ENCODE measurements around the gene CHAF1A. TPM values are rescaled to one million over a fixed set of nuclear protein-coding genes. Genes with fewer than 3 reads are reported as not detected.
A peak's percentile ranks its signal among the peaks of the same experiment; 100 is the strongest.

Gene CHAF1A
- total and polyA plus RNA-seq, 4 donors = 1.0 to 20.8 (median 2.5) TPM

DNA sequence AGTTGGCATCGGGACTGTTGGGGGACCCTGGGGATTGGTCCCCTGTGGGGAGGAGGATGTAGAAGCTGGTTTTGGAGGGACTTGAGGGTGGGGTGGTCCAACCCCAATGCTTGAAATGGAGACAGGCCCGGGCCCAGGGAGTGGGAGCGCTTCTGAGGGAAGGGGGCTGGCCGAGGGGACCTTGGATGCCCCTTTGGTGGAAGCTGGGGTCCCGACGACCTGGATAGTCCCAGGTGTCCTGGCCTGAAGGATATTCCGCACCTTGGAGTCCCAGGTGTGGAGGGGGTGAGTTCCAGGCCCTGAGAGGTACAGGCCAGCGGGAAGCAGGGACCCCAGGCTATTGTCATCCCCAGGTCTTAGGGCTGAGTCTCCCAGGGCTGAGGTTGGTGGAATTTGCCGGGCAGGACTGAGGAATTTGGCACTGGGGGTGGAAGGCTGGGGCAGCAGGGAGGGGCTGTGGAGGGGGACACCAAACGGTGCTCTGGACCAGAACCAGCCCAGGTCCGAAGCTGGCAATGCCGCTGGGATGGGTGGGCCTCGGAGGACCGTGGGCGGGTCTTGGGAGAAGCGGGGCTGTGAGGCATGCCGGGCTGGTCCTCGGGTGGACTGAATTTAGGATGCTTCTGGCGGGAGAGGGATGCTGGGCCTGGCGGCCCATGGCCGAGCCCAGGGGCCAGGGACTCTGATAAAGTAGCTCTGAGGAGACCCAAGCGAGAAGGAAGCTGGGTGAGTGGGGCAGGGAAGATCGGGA lies 71.5 kb downstream of the CHAF1A start:
- no peak overlapping the region for H3K27ac ChIP-seq (ENCODE audit: low read depth in 1 of 2, low read length in 2 of 2)
- peak; percentile 31 for DNase-seq (ENCODE audit: low spot score)
- peaks cover 4 to 19% (median 12%) of the 10 kb centered on the region in 4 donors for H3K4me1 ChIP-seq (ENCODE audit: control insufficient read depth in 4 of 4, insufficient read depth in 4 of 4, low read length in 3 of 4)
- H3K4me3 ChIP-seq (ENCODE audit: low read depth in 1 of 3, low read length in 3 of 3) = no peak overlapping the region
- H3K9ac ChIP-seq (ENCODE audit: low read depth in 1 of 2, low read length in 2 of 2) = no peak overlapping the region
- no peaks in the 10 kb centered on the region for H3K27me3 ChIP-seq (ENCODE audit: control insufficient read depth in 4 of 4, insufficient read depth in 4 of 4, low read length in 3 of 4)
- no peak for TF ChIP-seq JUND (IDR thresholded peaks at IDR 0.05)
- TF ChIP-seq FOXA2 (IDR thresholded peaks at IDR 0.05) = no peak
- TF ChIP-seq YY1 (IDR thresholded peaks at IDR 0.05) = no peak
- TF ChIP-seq SP1 (IDR thresholded peaks at IDR 0.05) = no peak
- TF ChIP-seq FOXA1 (IDR thresholded peaks at IDR 0.05) = no peak
- no peak for TF ChIP-seq GABPA (IDR thresholded peaks at IDR 0.05 in 1 of 2, conservative IDR thresholded peaks at IDR 0.05 in 1 of 2)
- no peak for TF ChIP-seq TAF1 (conservative IDR thresholded peaks at IDR 0.05)
- TF ChIP-seq ZBTB33 (IDR thresholded peaks at IDR 0.05) = no peak
- TF ChIP-seq, protein P1, sequence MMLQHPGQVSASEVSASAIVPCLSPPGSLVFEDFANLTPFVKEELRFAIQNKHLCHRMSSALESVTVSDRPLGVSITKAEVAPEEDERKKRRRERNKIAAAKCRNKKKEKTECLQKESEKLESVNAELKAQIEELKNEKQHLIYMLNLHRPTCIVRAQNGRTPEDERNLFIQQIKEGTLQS (IDR thresholded peaks at IDR 0.05) = no peak
- TF ChIP-seq, protein P2, sequence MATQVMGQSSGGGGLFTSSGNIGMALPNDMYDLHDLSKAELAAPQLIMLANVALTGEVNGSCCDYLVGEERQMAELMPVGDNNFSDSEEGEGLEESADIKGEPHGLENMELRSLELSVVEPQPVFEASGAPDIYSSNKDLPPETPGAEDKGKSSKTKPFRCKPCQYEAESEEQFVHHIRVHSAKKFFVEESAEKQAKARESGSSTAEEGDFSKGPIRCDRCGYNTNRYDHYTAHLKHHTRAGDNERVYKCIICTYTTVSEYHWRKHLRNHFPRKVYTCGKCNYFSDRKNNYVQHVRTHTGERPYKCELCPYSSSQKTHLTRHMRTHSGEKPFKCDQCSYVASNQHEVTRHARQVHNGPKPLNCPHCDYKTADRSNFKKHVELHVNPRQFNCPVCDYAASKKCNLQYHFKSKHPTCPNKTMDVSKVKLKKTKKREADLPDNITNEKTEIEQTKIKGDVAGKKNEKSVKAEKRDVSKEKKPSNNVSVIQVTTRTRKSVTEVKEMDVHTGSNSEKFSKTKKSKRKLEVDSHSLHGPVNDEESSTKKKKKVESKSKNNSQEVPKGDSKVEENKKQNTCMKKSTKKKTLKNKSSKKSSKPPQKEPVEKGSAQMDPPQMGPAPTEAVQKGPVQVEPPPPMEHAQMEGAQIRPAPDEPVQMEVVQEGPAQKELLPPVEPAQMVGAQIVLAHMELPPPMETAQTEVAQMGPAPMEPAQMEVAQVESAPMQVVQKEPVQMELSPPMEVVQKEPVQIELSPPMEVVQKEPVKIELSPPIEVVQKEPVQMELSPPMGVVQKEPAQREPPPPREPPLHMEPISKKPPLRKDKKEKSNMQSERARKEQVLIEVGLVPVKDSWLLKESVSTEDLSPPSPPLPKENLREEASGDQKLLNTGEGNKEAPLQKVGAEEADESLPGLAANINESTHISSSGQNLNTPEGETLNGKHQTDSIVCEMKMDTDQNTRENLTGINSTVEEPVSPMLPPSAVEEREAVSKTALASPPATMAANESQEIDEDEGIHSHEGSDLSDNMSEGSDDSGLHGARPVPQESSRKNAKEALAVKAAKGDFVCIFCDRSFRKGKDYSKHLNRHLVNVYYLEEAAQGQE (IDR thresholded peaks at IDR 0.05) = no peak
- TF ChIP-seq HNF4G (IDR thresholded peaks at IDR 0.05) = no peak
- peaks cover 5 to 11% (median 6%) of the 10 kb centered on the region in 4 donors for H3K36me3 ChIP-seq (ENCODE audit: control insufficient read depth in 4 of 4, insufficient read depth in 3 of 4, low read depth in 1 of 4, low read length in 3 of 4)
- no peaks in the 10 kb centered on the region for H3K9me3 ChIP-seq (ENCODE audit: control insufficient read depth in 4 of 4, low read length in 3 of 4)
- WGBS = 67% methylated on average over 23 of the region's 23 CpGs

DNA sequence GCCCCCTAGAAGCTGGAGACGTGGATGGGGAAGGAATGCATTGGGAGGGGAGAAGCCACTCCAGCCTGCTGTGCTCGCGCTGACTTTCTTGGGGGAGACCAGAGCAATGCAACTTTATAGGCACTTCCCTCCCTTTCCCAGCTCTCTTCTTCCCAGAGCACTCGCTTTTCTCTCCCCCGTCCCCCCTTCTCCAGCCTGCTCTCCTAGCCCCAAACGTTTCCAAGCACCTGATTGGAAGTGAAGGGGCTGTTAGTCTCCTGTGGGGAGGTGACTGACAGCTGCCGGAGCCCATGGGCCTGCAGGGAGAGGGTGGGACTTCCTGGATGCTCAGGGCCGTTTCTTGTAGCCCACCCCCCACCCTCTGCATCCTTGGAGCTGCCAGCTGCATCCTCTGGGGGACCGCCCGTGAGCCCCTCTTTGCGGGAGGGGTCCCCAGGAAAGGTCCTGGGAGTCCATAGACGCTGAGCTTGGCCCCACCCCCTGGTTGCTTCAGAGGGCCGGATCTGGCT lies 72.1 kb downstream of the CHAF1A start:
- no peak overlapping the region for H3K4me3 ChIP-seq (ENCODE audit: low read depth in 1 of 3, low read length in 3 of 3)
- H3K4me1 ChIP-seq (ENCODE audit: control insufficient read depth in 4 of 4, insufficient read depth in 4 of 4, low read length in 3 of 4) = peaks cover 4 to 19% (median 12%) of the 10 kb centered on the region in 4 donors
- H3K27me3 ChIP-seq (ENCODE audit: control insufficient read depth in 4 of 4, insufficient read depth in 4 of 4, low read length in 3 of 4) = no peaks in the 10 kb centered on the region
- DNase-seq (ENCODE audit: low spot score) = peak; percentile 33
- H3K9ac ChIP-seq (ENCODE audit: low read depth in 1 of 2, low read length in 2 of 2) = no peak overlapping the region
- H3K36me3 ChIP-seq (ENCODE audit: control insufficient read depth in 4 of 4, insufficient read depth in 3 of 4, low read depth in 1 of 4, low read length in 3 of 4) = peaks cover 5 to 11% (median 6%) of the 10 kb centered on the region in 4 donors
- no peaks in the 10 kb centered on the region for H3K9me3 ChIP-seq (ENCODE audit: control insufficient read depth in 4 of 4, low read length in 3 of 4)
- TF ChIP-seq, protein P2 (IDR thresholded peaks at IDR 0.05) = no peak
- TF ChIP-seq JUND (IDR thresholded peaks at IDR 0.05) (no peak), HNF4G (IDR thresholded peaks at IDR 0.05) (no peak), FOXA2 (IDR thresholded peaks at IDR 0.05) (no peak)
- H3K27ac ChIP-seq (ENCODE audit: low read depth in 1 of 2, low read length in 2 of 2) = no peak overlapping the region
- WGBS = 58% methylated on average over 13 of the region's 13 CpGs
